Measurements from ENCODE around the gene TMEM106C. TPM values are rescaled to one million over a fixed set of nuclear protein-coding genes. Genes with fewer than 3 reads are reported as not detected.

TMEM106C gene
- total RNA-seq, 3 donors from 2014 or later (not counting 1 experiment from before 2014, with no cell fraction given) = 19.1 to 26.2 (median 22.5) TPM

DNA sequence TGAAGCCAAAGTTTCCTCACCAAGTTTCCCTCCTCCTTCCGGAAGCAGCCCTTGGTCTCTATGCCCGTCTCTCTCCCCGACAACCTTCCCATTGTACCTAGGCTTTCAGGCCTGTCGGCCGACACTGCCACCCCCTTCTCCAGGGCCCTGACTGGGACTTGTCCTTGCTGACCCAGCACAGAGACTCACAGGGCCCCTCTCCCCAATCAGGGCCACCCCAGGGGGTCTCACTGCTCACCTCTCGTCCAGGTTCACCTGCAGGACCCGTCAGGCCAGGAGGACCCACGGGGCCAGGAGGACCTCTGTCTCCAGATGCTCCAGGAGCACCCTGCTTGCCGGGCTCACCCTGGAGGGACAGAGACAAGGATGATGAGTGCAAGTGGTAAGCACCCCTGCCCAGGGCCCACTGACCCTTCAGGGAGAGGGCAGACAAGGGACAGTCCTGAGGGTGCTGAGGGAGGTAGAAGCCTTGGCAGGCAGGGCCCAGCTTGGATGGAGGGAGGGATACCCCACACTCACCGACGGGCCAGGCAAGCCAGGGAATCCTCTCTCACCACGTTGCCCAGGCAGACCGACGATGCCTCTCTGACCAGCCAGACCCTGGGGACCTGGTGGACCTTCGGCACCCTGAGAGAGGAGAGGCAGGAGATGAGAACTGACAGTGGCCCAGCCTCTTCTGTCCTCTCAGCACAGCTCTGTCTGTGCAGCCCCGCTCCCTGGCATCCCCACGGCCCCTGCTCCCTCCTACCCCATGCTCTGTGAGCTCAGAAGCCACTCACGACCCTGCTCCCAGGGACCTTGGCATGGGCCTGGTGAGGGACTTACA lies 14.6 kb downstream of the TMEM106C start:
- H3K27me3 Mint-ChIP-seq (ENCODE audit: low read depth in 2 of 2) = peaks cover 0 to 7% of the 10 kb centered on the region in 2 donors
- Histone ChIP-seq H3K9me3 (ENCODE audit: control insufficient read depth, insufficient read depth, low read length) (no peaks in the 10 kb centered on the region), H3K27me3 (ENCODE audit: control insufficient read depth, insufficient read depth, low read length) (no peaks in the 10 kb centered on the region), H3K4me1 (ENCODE audit: control insufficient read depth, insufficient read depth, low read length) (no peaks in the 10 kb centered on the region), H3K27ac (ENCODE audit: low read length) (no peak overlapping the region), H3K36me3 (ENCODE audit: control insufficient read depth, insufficient read depth, low read length) (no peaks in the 10 kb centered on the region), H3K4me3 (ENCODE audit: low read length) (no peak overlapping the region)
- H3K9me3 Mint-ChIP-seq = no peaks in the 10 kb centered on the region
- no peak for DNase-seq
- no peak overlapping the region for H3K27ac Mint-ChIP-seq
- H3K4me1 Mint-ChIP-seq = no peaks in the 10 kb centered on the region
- ATAC-seq = no peak
- H3K36me3 Mint-ChIP-seq = no peaks in the 10 kb centered on the region
- H3K4me3 Mint-ChIP-seq = no peak overlapping the region
- WGBS (ENCODE audit: insufficient coverage) = 88% methylated on average over 18 of the region's 18 CpGs
- TF ChIP-seq, protein P1, sequence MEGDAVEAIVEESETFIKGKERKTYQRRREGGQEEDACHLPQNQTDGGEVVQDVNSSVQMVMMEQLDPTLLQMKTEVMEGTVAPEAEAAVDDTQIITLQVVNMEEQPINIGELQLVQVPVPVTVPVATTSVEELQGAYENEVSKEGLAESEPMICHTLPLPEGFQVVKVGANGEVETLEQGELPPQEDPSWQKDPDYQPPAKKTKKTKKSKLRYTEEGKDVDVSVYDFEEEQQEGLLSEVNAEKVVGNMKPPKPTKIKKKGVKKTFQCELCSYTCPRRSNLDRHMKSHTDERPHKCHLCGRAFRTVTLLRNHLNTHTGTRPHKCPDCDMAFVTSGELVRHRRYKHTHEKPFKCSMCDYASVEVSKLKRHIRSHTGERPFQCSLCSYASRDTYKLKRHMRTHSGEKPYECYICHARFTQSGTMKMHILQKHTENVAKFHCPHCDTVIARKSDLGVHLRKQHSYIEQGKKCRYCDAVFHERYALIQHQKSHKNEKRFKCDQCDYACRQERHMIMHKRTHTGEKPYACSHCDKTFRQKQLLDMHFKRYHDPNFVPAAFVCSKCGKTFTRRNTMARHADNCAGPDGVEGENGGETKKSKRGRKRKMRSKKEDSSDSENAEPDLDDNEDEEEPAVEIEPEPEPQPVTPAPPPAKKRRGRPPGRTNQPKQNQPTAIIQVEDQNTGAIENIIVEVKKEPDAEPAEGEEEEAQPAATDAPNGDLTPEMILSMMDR (IDR thresholded peaks at IDR 0.05) = no peak
- intact Hi-C loops (cut with micrococcal nuclease) = no loop called here

DNA sequence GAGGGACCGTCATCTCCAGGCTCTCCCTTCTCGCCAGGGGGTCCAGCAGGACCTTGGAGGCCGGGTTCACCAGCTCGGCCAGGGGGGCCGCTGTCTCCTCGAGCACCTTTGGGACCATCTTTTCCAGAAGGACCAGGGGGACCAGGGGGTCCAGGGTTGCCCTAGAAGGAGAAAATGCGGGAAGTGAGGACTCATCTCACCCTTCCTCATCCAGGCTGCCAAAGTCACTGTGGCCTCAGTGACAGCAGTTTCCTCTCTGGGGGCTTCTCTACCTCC lies 15.1 kb downstream of the TMEM106C start:
- Histone ChIP-seq H3K27ac (ENCODE audit: low read length) (no peak overlapping the region), H3K9me3 (ENCODE audit: control insufficient read depth, insufficient read depth, low read length) (no peaks in the 10 kb centered on the region), H3K4me3 (ENCODE audit: low read length) (no peak overlapping the region), H3K4me1 (ENCODE audit: control insufficient read depth, insufficient read depth, low read length) (no peaks in the 10 kb centered on the region), H3K36me3 (ENCODE audit: control insufficient read depth, insufficient read depth, low read length) (no peaks in the 10 kb centered on the region), H3K27me3 (ENCODE audit: control insufficient read depth, insufficient read depth, low read length) (no peaks in the 10 kb centered on the region)
- peaks cover 0 to 7% of the 10 kb centered on the region in 2 donors for H3K27me3 Mint-ChIP-seq (ENCODE audit: low read depth in 2 of 2)
- DNase-seq (no peak), ATAC-seq (no peak)
- no peaks in the 10 kb centered on the region for H3K36me3 Mint-ChIP-seq
- TF ChIP-seq, protein P1 (IDR thresholded peaks at IDR 0.05) = no peak
- H3K4me1 Mint-ChIP-seq = no peaks in the 10 kb centered on the region
- H3K27ac Mint-ChIP-seq = no peak overlapping the region
- WGBS (ENCODE audit: insufficient coverage) = 91% methylated on average over 7 of the region's 7 CpGs
- no peaks in the 10 kb centered on the region for H3K9me3 Mint-ChIP-seq
- intact Hi-C loops (cut with micrococcal nuclease) = no loop called here
- H3K4me3 Mint-ChIP-seq = no peak overlapping the region

DNA sequence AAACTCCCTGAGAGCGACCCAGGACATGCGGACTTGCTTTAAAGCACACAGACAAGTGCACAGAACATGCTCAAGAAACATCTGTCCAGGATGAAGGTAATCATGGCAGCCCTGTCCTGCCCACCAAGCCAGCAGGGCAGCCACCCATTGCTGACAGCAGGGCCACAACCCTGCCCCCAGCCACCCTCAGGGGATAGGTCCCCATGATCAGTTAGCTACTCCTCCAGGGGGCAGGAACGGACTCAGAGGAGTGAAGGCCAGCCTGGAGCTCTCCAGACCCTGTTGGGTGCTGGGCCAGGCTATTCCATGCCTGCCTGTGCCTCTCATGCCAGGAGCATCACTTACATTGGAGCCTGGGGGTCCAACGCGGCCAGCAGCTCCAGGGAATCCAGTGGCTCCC lies 15.8 kb downstream of the TMEM106C start:
- TF ChIP-seq, protein P1 (IDR thresholded peaks at IDR 0.05) = no peak
- Histone ChIP-seq H3K4me1 (ENCODE audit: control insufficient read depth, insufficient read depth, low read length) (no peaks in the 10 kb centered on the region), H3K36me3 (ENCODE audit: control insufficient read depth, insufficient read depth, low read length) (no peaks in the 10 kb centered on the region), H3K9me3 (ENCODE audit: control insufficient read depth, insufficient read depth, low read length) (no peaks in the 10 kb centered on the region), H3K27me3 (ENCODE audit: control insufficient read depth, insufficient read depth, low read length) (no peaks in the 10 kb centered on the region), H3K27ac (ENCODE audit: low read length) (no peak overlapping the region), H3K4me3 (ENCODE audit: low read length) (no peak overlapping the region)
- Mint-ChIP-seq H3K4me1 (no peaks in the 10 kb centered on the region), H3K36me3 (no peaks in the 10 kb centered on the region), H3K27ac (no peak overlapping the region), H3K4me3 (no peak overlapping the region), H3K9me3 (no peaks in the 10 kb centered on the region), H3K27me3 (ENCODE audit: low read depth in 2 of 2) (peaks cover 0 to 7% of the 10 kb centered on the region in 2 donors)
- intact Hi-C loops (cut with micrococcal nuclease) = no loop called here
- WGBS (ENCODE audit: insufficient coverage) = 91% methylated on average over 5 of the region's 5 CpGs
- ATAC-seq (no peak), DNase-seq (no peak)

DNA sequence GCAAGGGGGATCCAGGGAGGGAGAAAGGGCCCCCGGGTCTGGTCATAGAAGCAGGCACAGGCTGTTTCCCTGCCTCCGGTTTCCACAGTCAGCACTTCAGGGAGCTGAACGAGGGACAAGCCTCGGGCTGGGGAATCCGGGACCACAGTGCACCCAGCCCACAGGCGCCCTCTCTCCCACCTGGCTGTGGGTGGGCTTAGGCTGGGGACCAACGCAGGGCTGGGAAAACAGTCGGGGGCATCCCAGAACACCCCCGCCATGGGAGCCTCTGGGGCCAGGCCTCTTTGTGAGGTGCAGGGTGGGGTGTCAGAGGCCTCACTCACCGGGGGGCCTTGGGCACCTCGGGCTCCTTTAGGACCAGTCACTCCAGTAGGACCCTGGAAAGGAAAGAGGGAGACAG lies 16.3 kb downstream of the TMEM106C start:
- Histone ChIP-seq H3K27ac (ENCODE audit: low read length) (no peak overlapping the region), H3K27me3 (ENCODE audit: control insufficient read depth, insufficient read depth, low read length) (no peaks in the 10 kb centered on the region), H3K4me1 (ENCODE audit: control insufficient read depth, insufficient read depth, low read length) (no peaks in the 10 kb centered on the region), H3K4me3 (ENCODE audit: low read length) (no peak overlapping the region), H3K9me3 (ENCODE audit: control insufficient read depth, insufficient read depth, low read length) (no peaks in the 10 kb centered on the region), H3K36me3 (ENCODE audit: control insufficient read depth, insufficient read depth, low read length) (no peaks in the 10 kb centered on the region)
- intact Hi-C loops (cut with micrococcal nuclease) = no loop called here
- no peak for ATAC-seq
- Mint-ChIP-seq H3K4me3 (no peak overlapping the region), H3K27ac (no peak overlapping the region), H3K36me3 (no peaks in the 10 kb centered on the region), H3K9me3 (no peaks in the 10 kb centered on the region), H3K27me3 (ENCODE audit: low read depth in 2 of 2) (peaks cover 0 to 7% of the 10 kb centered on the region in 2 donors), H3K4me1 (no peaks in the 10 kb centered on the region)
- DNase-seq = no peak
- WGBS (ENCODE audit: insufficient coverage) = 82% methylated on average over 11 of the region's 11 CpGs
- TF ChIP-seq, protein P1 (IDR thresholded peaks at IDR 0.05) = no peak
